ENCODE measurements around the gene ABLIM3.

Gene ABLIM3

GRCh38 chr5:149117970-149118369 is 23.3 kb upstream of the ABLIM3 start:
- H3K9me2 ChIP-seq (replicated peaks; ENCODE audit: low read depth, low read length), result no peaks in the 10 kb centered on the region
- H3K9ac ChIP-seq (ENCODE audit: low read depth, low read length, poor library complexity, severe bottlenecking), result no peak overlapping the region
- H3K27me3 ChIP-seq (ENCODE audit: insufficient read depth, low read length, poor library complexity, severe bottlenecking), result no peaks in the 10 kb centered on the region
- H3K4me1 ChIP-seq (ENCODE audit: insufficient read depth, low read length, poor library complexity, severe bottlenecking), result peaks cover 10% of the 10 kb centered on the region
- H2AFZ ChIP-seq (ENCODE audit: low read length), result peak overlapping the region; percentile 68
- no peaks in the 10 kb centered on the region for H3K9me3 ChIP-seq (ENCODE audit: insufficient read depth, low read depth, low read length)
- no peak overlapping the region for H3K4me3 ChIP-seq (ENCODE audit: low read length, poor library complexity, severe bottlenecking)
- no peaks in the 10 kb centered on the region for H3F3A ChIP-seq (ENCODE audit: low read depth)
- no peaks in the 10 kb centered on the region for H3K79me2 ChIP-seq (ENCODE audit: insufficient read depth, low read length)
- no peaks in the 10 kb centered on the region for H3K36me3 ChIP-seq (ENCODE audit: insufficient read depth, low read length)
- no peak overlapping the region for H3K4me2 ChIP-seq (ENCODE audit: low read depth, low read length, poor library complexity, severe bottlenecking)
- no peaks in the 10 kb centered on the region for H4K20me1 ChIP-seq (ENCODE audit: insufficient read depth, low read length, poor library complexity, severe bottlenecking)
- no peak for TF ChIP-seq EZH2phosphoT487 (IDR thresholded peaks at IDR 0.05; ENCODE audit: borderline replicate concordance)
- no peak for TF ChIP-seq CTCF (conservative IDR thresholded peaks at IDR 0.05; ENCODE audit: low read length)

GRCh38 chr5:149118463-149118862 is 22.8 kb upstream of the ABLIM3 start:
- TF ChIP-seq CTCF (conservative IDR thresholded peaks at IDR 0.05; ENCODE audit: low read length) (no peak), EZH2phosphoT487 (IDR thresholded peaks at IDR 0.05; ENCODE audit: borderline replicate concordance) (no peak)
- H3K9ac ChIP-seq (ENCODE audit: low read depth, low read length, poor library complexity, severe bottlenecking), result no peak overlapping the region
- no peak overlapping the region for H2AFZ ChIP-seq (ENCODE audit: low read length)
- H3F3A ChIP-seq (ENCODE audit: low read depth), result no peaks in the 10 kb centered on the region
- no peak overlapping the region for H3K4me2 ChIP-seq (ENCODE audit: low read depth, low read length, poor library complexity, severe bottlenecking)
- H3K9me3 ChIP-seq (ENCODE audit: insufficient read depth, low read depth, low read length), result no peaks in the 10 kb centered on the region
- no peaks in the 10 kb centered on the region for H3K27me3 ChIP-seq (ENCODE audit: insufficient read depth, low read length, poor library complexity, severe bottlenecking)
- H4K20me1 ChIP-seq (ENCODE audit: insufficient read depth, low read length, poor library complexity, severe bottlenecking), result no peaks in the 10 kb centered on the region
- no peaks in the 10 kb centered on the region for H3K36me3 ChIP-seq (ENCODE audit: insufficient read depth, low read length)
- H3K4me1 ChIP-seq (ENCODE audit: insufficient read depth, low read length, poor library complexity, severe bottlenecking), result peaks cover 10% of the 10 kb centered on the region
- H3K9me2 ChIP-seq (replicated peaks; ENCODE audit: low read depth, low read length), result no peaks in the 10 kb centered on the region
- H3K4me3 ChIP-seq (ENCODE audit: low read length, poor library complexity, severe bottlenecking), result no peak overlapping the region
- H3K79me2 ChIP-seq (ENCODE audit: insufficient read depth, low read length), result no peaks in the 10 kb centered on the region

GRCh38 chr5:149121145-149121544 is 20.1 kb upstream of the ABLIM3 start:
- Histone ChIP-seq H3F3A (ENCODE audit: low read depth) (no peaks in the 10 kb centered on the region), H3K4me2 (ENCODE audit: low read depth, low read length, poor library complexity, severe bottlenecking) (no peak overlapping the region), H3K27me3 (ENCODE audit: insufficient read depth, low read length, poor library complexity, severe bottlenecking) (no peaks in the 10 kb centered on the region)

More at GRCh38 chr5:149121145-149121544, 20.1 kb upstream of the ABLIM3 start:
- no peak overlapping the region for H2AFZ ChIP-seq (ENCODE audit: low read length)
- no peaks in the 10 kb centered on the region for H3K9me2 ChIP-seq (replicated peaks; ENCODE audit: low read depth, low read length)
- H3K9me3 ChIP-seq (ENCODE audit: insufficient read depth, low read depth, low read length), result no peaks in the 10 kb centered on the region
- no peaks in the 10 kb centered on the region for H3K4me1 ChIP-seq (ENCODE audit: insufficient read depth, low read length, poor library complexity, severe bottlenecking)
- H3K4me3 ChIP-seq (ENCODE audit: low read length, poor library complexity, severe bottlenecking), result no peak overlapping the region
- no peak for TF ChIP-seq EZH2phosphoT487 (IDR thresholded peaks at IDR 0.05; ENCODE audit: borderline replicate concordance)
- no peak for TF ChIP-seq CTCF (conservative IDR thresholded peaks at IDR 0.05; ENCODE audit: low read length)
- no peaks in the 10 kb centered on the region for H4K20me1 ChIP-seq (ENCODE audit: insufficient read depth, low read length, poor library complexity, severe bottlenecking)
- H3K9ac ChIP-seq (ENCODE audit: low read depth, low read length, poor library complexity, severe bottlenecking), result no peak overlapping the region
- H3K79me2 ChIP-seq (ENCODE audit: insufficient read depth, low read length), result no peaks in the 10 kb centered on the region
- H3K36me3 ChIP-seq (ENCODE audit: insufficient read depth, low read length), result no peaks in the 10 kb centered on the region
